ENCODE measurements around the gene FUT7.
A peak's percentile ranks its signal among the peaks of the same experiment; 100 is the strongest.
"Not testable (repeated sequence)": the region's sequence is repeated elsewhere in the genome, so short reads cannot be mapped to it uniquely, and the experiment has no call there.

Gene FUT7

GRCh38 chr9:137016436-137016835 lies 15.5 kb downstream of the FUT7 start:
- DNase-seq = no peak

DNA sequence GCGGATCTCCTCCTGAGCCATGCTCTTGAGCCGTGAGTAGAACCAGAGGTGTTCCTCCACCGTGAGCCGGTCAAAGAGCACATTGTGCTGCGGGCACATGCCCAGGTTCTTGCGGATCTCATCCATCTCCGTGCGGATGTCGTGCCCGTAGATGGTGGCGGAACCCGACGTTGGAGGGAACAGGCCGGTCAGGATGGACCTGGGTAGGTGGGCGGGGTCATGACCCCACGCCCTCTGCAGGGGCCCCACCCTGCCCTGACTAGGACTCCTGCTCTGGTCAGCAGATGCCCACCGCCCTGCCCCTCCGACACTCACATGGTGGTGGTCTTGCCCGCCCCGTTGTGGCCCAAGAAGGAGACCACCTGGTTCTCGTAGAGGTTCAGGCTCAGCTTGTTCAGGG lies 15.9 kb downstream of the FUT7 start:
- no peak for DNase-seq

GRCh38 chr9:137015540-137015930 lies 16.4 kb downstream of the FUT7 start:
- no peak for DNase-seq

DNA sequence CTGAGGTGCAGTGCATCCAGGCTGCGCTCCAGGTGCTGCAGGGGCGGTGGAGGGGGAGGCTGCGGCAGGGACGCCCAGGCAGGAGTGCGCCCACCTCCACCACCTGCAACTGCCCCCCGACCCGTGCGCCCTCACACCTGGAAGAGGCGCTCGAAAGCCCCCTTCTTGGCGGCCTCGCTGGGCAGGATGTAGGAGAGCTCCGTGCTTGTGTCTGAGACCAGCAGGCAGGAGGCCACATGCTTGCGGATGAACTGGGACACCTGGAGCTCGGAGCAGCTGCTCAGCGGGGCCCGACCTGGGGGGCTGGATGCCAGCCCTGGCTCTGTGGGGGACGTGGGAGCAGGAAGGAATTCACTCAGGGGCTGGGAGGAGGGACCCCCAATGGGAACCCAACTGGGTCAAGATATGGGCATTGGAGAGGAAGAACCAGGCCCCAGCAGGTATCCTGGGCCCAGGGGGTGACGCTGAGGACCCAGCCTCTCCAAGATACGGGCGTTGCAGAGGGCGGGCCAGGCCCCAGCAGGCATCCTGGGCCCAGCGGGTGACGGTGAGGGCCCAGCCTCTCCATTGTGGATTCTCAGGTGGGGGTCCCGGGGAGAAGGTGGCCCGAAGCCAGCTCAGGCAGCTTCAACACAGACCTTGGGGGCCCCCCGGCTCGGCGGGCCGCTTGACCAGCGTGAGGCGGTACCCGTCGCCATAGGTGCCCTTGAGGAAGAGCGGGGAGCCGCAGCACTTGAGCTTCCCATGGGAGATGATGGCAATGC lies 16.9 kb downstream of the FUT7 start:
- no peak for DNase-seq

- DNase-seq = no peak
Measured at GRCh38 chr9:137014166-137014565, 17.7 kb downstream of the FUT7 start.

- DNase-seq = no peak
Measured at GRCh38 chr9:137013571-137013940, 18.3 kb downstream of the FUT7 start.

- DNase-seq = no peak
Measured at GRCh38 chr9:137012694-137013570, 19.0 kb downstream of the FUT7 start.

DNA sequence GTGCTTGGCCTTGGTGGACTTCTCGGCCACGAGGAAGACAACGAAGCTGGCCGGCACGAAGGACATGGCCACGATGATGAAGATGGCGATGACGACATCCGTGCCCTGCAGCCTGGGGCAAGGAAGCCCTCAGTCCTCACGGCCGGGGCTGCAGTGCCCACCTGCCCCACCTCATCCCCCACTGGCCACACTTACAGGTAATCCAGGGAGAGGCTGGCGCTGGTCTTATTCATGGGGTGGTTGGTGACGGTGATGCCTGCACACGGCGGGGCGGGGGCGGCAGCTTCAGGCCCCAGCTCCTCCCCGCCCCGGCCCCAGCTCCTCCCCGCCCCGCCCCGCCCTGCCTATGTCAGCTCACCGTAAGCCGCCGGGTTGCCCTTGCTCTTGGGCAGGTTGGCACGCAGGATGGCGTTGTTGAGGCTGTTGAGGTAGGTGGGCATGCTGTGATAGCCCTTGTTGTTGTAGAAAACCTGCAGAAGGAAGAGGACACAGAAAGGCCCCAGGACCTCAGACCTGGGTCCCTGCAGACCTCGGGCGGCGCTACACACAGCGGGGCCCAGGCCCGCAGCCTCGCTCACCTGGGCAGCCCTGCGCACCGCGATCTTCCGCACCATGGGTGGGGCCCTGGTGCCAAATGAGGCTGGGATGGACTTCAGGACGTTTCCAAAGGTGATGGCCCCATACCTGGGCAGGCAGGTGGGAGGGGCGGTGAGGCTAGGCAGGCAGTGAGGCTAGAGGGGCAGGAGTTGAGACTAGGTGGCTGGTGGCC lies 19.8 kb downstream of the FUT7 start:
- DNase-seq = no peak

- no peak for DNase-seq
Measured at GRCh38 chr9:137011156-137011555, 20.7 kb downstream of the FUT7 start.

- peak; percentile 23 for DNase-seq
Measured at GRCh38 chr9:137009938-137010732, 21.8 kb downstream of the FUT7 start.

GRCh38 chr9:137009217-137009616 lies 22.7 kb downstream of the FUT7 start:
- no peak for DNase-seq

- no peak for DNase-seq
Measured at GRCh38 chr9:137008312-137008711, 23.6 kb downstream of the FUT7 start.

DNA sequence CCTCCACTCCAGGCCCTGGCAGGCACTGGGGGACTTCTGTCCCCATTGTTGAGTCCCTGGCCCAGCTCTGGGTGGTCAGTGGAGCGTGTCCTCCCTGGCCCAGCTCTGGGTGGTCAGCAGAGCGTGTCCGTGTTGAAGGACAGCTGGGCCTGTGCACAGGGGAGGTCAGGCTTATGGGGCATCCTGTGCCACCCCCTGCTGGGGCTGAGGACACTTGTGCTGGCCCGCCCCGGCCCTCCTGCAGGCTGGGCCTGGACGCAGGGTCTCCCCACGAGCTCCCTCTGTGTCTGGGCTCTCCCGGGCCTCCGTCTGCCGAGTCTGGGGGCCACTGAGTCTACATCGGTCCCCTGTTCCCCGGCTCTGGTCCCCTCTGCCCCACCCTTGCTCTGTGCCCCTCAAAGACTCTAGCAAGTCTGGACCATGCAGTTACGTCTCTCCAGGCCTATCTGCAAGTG lies 24.0 kb downstream of the FUT7 start:
- DNase-seq = no peak

DNA sequence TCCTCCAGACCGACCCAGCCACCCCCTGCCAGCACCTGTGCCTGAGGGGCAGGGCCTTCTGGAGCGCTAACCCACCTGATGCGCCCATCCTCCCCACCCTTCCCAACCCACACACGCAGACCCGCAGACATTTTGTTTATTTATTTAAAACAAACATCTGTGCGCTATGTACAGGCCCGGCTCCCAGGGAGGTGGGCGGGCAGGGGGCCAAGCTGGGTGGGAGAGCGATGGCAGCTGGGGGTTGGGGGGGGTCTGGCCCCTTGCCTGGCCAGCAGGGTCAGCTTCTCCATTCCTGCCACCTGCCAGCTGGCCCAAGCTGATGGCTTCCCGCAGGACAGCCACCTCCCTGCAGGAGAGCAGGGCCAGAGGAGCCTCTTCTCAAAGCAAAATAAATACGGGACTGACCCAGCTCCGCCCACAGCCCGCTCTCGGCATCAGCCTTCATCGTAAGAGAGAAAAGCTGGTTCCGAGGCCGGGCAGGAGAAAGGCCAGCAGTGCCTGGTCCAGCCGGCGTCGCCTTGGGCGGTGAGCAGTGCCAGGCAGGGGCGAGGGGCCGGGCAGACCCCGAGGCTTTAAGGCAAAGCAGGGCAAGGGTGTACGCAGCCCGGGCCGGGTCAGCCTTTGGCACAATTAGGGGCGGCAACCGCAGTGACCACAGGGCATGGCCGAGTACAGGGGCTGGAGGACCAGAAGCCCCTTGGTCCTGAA lies 24.6 kb downstream of the FUT7 start:
- DNase-seq = no peak

GRCh38 chr9:137006116-137007003 lies 25.5 kb downstream of the FUT7 start:
- DNase-seq = no peak

DNA sequence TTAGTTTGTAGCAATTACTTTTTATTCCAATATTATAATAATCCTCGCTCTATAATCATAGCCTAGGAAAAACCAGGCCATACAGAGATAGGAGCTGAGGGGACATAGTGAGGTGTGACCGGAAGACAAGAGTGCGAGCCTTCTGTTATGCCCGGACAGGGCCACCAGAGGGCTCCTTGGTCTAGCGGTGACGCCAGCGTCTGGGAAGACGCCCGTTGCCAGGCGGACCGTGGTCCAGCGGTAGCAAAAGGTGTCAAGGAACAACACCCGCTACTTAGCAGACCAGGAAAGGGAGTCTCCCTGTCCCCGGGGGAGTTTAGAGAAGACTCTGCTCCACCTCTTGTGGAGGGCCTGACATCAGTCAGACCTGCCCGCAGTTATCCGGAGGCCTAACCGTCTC lies 27.6 kb downstream of the FUT7 start:
- not testable (repeated sequence) for DNase-seq

DNA sequence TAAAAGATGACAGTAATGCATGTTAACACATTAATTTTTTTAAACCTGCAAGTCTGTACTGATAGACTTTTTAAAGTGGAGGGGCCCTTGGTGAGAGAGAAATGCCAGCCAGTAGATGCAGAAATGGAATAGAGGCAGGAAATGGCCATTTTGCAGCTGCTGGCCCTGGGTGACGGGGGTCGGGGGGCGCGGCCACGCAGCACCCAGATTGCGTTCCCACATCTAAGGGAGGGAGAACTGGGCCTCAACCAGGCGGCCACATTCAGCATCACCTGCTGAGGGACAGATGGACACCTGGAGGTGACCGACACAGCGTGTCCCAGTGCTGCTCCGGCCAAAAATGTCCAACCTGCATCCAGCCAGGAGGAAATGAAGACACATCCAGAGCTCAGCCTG lies 29.2 kb downstream of the FUT7 start:
- no peak for DNase-seq

- DNase-seq = no peak
Measured at GRCh38 chr9:137001857-137002645, 29.8 kb downstream of the FUT7 start.

DNA sequence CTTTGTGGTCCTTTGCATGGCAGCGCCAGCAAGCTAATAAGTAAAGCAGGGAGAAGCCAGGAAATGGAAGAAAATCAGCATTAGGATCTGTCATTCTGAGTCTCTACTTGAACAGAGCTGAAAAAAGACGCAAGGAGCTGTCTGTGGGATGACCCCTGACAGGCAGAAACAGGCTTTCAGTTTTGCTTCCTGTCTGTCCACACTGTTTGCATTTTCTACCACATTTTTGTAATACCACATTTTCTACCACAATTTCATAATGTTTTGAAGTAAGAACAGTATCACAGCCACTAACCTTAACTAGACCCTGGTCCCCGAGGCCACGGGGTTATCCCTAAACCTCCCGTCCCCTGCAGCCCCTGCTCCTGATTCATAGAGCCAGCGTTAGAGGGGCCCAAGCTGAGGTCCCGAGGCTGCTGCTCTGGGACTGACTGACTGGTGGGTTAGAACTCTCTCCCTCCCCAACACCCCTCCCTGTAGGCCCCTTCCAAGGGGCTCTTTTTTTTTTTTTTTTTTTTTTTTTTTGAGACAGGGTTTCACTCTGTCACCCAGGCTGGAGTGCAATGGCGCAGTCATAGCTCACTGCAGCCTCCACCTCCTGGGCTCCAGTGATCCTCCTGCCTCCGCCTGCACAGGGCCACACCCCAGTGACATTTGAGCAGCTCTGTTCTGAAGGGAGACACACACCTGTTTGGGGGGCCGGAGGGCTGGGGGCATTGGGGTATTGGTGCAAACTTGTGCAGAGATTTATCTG lies 31.5 kb downstream of the FUT7 start:
- no peak for DNase-seq

Data from NCI-H510A treated with DMSO at 0.1 percent for 48 hours (cell line).